ENCODE results near the gene TIMP4. TPM values are rescaled to one million over a fixed set of nuclear protein-coding genes. Genes with fewer than 3 reads are reported as not detected.

TIMP4 gene
- polyA plus RNA-seq, 1 of the 3 experiments (the other 2 are of a cell fraction): not detected

GRCh38 chr3:12186515-12187286 lies 28.0 kb upstream of the TIMP4 start:
- Histone ChIP-seq H3K4me1 (ENCODE audit: control insufficient read depth in 1 of 2, insufficient read depth in 2 of 2, low read depth in 1 of 2, low read length in 1 of 2) (peaks cover 0 to 18% of the 10 kb centered on the region in 2 experiments; a peak in 3 of 4 replicates), H3K9me3 (no peaks in the 10 kb centered on the region), H3K4me3 (ENCODE audit: low read depth in 2 of 2, low read length in 1 of 2) (no peak overlapping the region), H3K9ac (no peak overlapping the region), H3K27me3 (ENCODE audit: insufficient read depth) (no peaks in the 10 kb centered on the region), H3F3A (replicated peaks; ENCODE audit: insufficient read depth) (peaks cover 10% of the 10 kb centered on the region), H3K36me3 (replicated peaks in 1 of 2; ENCODE audit: control insufficient read depth in 1 of 2, insufficient read depth in 2 of 2, low read length in 1 of 2) (no peaks in the 10 kb centered on the region), H4K20me1 (ENCODE audit: insufficient read depth) (no peaks in the 10 kb centered on the region), H2AFZ (ENCODE audit: low read depth) (peak overlapping the region; percentile 52; the same call in 1 of the 2 replicates), H3K79me2 (ENCODE audit: insufficient read depth) (no peaks in the 10 kb centered on the region), H3K4me2 (no peak overlapping the region), H3K9me2 (no peaks in the 10 kb centered on the region), H3K27ac (ENCODE audit: low read depth in 2 of 2, low read length in 1 of 2) (peak overlapping the region in 1 of 2 experiments; percentile 85; a peak in 1 of 4 replicates)
- WGBS (ENCODE audit: low lambda C conversion rate): 97% methylated on average over 8 of the region's 8 CpGs
- CTCF ChIA-PET: interaction anchor here (1.0 to 2.6 kb wide), 4 partner anchors 8 to 293 kb away, joined by 3 to 22 read pairs (median 6); no protein-coding TSS in a partner anchor
- POLR2A ChIA-PET: no interaction called here
- TF ChIP-seq USF1 (IDR thresholded peaks at IDR 0.05; ENCODE audit: borderline replicate concordance, low read depth) (no peak), JUND (IDR thresholded peaks at IDR 0.05) (no peak), REST (IDR thresholded peaks at IDR 0.05; ENCODE audit: low read depth, low read length) (peak; percentile 68)
- DNase-seq: no peak

- Histone ChIP-seq H3K4me2 (no peak overlapping the region), H3K9me3 (no peaks in the 10 kb centered on the region), H3K27ac (ENCODE audit: low read depth in 2 of 2, low read length in 1 of 2) (no peak overlapping the region), H2AFZ (ENCODE audit: low read depth) (no peak overlapping the region), H4K20me1 (ENCODE audit: insufficient read depth) (no peaks in the 10 kb centered on the region), H3K27me3 (ENCODE audit: insufficient read depth) (no peaks in the 10 kb centered on the region), H3K9me2 (no peaks in the 10 kb centered on the region), H3K4me1 (ENCODE audit: control insufficient read depth in 1 of 2, insufficient read depth in 2 of 2, low read depth in 1 of 2, low read length in 1 of 2) (peaks cover 0 to 18% of the 10 kb centered on the region in 2 experiments; a peak in 3 of 4 replicates), H3K79me2 (ENCODE audit: insufficient read depth) (no peaks in the 10 kb centered on the region), H3K36me3 (replicated peaks in 1 of 2; ENCODE audit: control insufficient read depth in 1 of 2, insufficient read depth in 2 of 2, low read length in 1 of 2) (no peaks in the 10 kb centered on the region), H3K9ac (no peak overlapping the region), H3F3A (replicated peaks; ENCODE audit: insufficient read depth) (peaks cover 10% of the 10 kb centered on the region), H3K4me3 (ENCODE audit: low read depth in 2 of 2, low read length in 1 of 2) (no peak overlapping the region)
- ChIA-PET POLR2A (no interaction called here), CTCF (interaction anchor here (2.9 to 3.4 kb wide), 2 partner anchors 10 to 51 kb away, joined by 13 to 23 read pairs; no protein-coding TSS in a partner anchor)
- no peak for DNase-seq
- 83% methylated on average over 4 of the region's 4 CpGs for WGBS (ENCODE audit: low lambda C conversion rate)
- TF ChIP-seq POLR2AphosphoS5 (IDR thresholded peaks at IDR 0.05; ENCODE audit: low read depth, low read length) (no peak), REST (IDR thresholded peaks at IDR 0.05; ENCODE audit: low read depth, low read length) (no peak), TEAD4 (IDR thresholded peaks at IDR 0.05; ENCODE audit: borderline replicate concordance, insufficient read depth) (no peak), GABPA (IDR thresholded peaks at IDR 0.05; ENCODE audit: low read depth) (no peak), PBX3 (IDR thresholded peaks at IDR 0.05) (no peak), SIN3A (IDR thresholded peaks at IDR 0.05; ENCODE audit: borderline replicate concordance, low read depth, low read length) (no peak), NRF1 (IDR thresholded peaks at IDR 0.05; ENCODE audit: low read depth, low read length) (no peak), NFIC (IDR thresholded peaks at IDR 0.05; ENCODE audit: borderline replicate concordance) (no peak), FOXM1 (IDR thresholded peaks at IDR 0.05; ENCODE audit: low read depth) (no peak), CHD2 (IDR thresholded peaks at IDR 0.05; ENCODE audit: low read length, partially characterized antibody) (no peak), IRF3 (IDR thresholded peaks at IDR 0.05; ENCODE audit: low read depth, low read length) (no peak), TCF12 (IDR thresholded peaks at IDR 0.05) (no peak), FOXJ3 (CRISPR knock-in tag; IDR thresholded peaks at IDR 0.05) (no peak), RXRA (IDR thresholded peaks at IDR 0.05; ENCODE audit: borderline replicate concordance, low read depth) (no peak)
Observed at GRCh38 chr3:12186046-12186445, 27.3 kb upstream of the TIMP4 start.

Measured in SK-N-SH (cell line).